ENCODE results near the gene CCL20. TPM values are rescaled to one million over a fixed set of nuclear protein-coding genes. Genes with fewer than 3 reads are reported as not detected.
"Not testable (repeated sequence)": the region's sequence is repeated elsewhere in the genome, so short reads cannot be mapped to it uniquely, and the experiment has no call there.

The CCL20 gene
- total RNA-seq, 2 donors from 2014 or later = not detected

DNA sequence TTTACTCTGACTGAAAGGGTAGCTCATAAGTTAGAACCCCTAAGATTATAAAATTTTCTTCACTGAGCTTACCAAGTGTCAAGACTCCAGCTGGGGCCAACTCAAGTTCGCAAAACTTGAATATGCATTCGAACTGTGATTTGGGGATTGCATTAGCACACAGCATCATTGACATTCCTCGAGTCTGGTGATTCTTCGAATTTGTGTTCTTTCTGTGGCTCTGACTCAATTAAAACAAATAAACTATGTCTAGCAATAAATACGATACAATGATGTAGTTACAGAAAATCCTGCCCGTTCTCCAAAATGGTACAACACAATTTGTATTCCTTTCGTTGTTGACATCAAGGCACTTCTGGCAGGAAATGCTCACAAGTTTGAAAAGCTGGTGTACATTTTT, 11.1 kb downstream of the CCL20 start:
- intact Hi-C loops (cut with DNase I) = no loop called here
- DNase-seq (no peak), ATAC-seq (no peak)

DNA sequence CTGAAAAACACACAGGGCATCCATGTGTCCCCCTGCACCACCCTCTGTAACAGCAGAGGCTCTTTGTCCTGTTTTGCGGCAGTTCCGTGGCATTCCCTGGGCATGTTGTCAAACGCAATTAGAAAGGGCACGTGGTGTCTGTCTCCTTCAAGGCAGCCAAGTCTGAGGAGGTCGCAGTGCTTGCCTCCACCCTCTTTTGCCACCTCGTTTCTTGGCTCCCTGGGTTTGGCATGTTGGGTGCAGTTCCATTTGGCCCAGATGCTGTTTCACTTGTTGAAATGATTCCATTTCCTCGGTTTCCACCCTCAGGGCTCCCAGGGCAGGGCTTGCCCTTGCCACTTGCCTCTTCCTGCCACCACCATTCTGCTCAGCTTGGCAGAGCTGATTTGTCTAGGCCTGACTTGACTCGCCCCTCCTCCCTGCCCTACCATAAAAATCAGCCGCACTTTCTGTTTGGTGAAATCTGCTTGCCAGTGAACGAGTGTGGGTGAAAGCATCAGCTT, 12.4 kb downstream of the CCL20 start:
- ATAC-seq (no peak), DNase-seq (no peak)
- intact Hi-C loops (cut with DNase I) = no loop called here

DNA sequence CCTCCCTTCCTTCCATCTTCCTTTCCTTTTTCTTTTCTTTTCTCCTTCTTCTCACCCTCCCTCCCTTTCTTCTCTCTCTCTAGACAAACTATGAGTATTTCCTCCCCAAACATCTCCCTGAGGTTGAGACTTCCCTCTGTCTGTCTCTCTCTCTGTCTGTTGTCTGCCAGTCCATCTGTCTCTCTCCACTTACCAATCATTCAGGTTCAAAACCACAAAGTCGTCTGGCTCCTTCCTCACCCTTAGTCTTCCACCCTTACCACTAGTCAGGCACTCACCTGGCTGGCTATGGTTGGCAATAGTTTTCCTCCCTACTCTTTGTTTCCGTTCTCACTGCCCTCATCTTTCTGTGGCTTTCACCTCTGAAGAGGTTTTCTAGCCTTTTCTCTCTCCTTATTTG, 12.9 kb downstream of the CCL20 start:
- intact Hi-C loops (cut with DNase I) = no loop called here
- ATAC-seq (no peak), DNase-seq (no peak)

DNA sequence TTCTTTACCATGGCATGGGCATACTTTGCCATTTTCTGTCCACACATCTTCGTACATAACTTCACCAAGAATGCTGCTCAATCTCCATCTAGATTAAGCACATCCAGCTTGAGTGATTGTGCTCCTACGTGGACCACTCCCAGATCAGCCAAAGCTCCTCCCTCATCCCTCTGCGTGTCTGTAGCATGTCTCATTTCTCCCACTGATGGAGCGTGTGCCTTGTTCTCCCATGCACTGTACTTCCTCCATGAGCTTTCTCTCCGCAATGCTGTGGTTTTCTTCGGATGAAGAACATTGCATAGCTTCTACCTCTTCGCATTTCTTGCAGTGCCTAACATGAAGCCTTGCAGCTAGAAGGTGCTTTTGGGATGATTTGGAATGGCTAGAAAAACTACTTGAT, 13.5 kb downstream of the CCL20 start:
- intact Hi-C loops (cut with DNase I) = no loop called here
- DNase-seq (no peak), ATAC-seq (no peak)

DNA sequence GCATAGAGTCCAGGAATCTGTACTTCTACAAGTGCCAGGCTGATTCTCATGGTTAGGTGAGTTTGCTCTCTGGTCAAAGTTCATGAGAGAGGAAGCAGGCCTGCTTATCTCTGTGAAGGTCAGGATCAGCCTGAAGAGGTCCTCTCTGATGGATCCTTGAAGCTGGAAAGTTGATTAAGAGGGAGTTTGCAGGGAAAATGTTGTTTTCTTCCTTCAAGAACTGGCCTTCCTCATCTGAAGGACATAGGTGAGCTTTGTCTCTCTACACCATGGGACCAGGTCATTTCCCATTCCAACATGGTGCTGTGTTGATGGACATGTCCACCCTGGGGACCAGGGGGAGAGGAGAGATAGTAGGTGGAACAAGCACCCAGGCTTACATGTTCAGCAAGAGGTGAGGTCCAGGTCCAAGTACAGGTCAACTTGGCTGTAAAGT, 14.9 kb downstream of the CCL20 start:
- intact Hi-C loops (cut with DNase I) = no loop called here
- no peak for DNase-seq
- no peak for ATAC-seq

DNA sequence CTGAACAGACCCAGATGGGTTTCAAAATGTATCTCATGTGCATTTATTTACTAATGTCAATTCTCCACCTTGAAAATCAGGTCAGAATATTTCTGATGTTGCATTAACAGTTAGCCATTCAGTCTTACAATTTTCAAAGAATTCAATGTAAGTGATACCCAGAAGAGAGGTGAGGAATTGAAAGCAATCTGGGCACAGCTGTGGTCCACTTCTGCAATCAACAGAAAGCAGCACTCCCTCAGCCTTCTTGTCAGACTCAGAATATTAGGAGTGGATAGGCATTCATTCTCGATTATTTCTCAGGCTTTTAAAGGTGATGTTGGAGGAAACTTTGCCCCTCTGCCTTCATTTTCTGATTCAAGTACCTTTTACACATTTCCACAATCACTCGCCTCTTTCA, 15.7 kb downstream of the CCL20 start:
- ATAC-seq = no peak
- DNase-seq = no peak
- intact Hi-C loops (cut with DNase I) = no loop called here

DNA sequence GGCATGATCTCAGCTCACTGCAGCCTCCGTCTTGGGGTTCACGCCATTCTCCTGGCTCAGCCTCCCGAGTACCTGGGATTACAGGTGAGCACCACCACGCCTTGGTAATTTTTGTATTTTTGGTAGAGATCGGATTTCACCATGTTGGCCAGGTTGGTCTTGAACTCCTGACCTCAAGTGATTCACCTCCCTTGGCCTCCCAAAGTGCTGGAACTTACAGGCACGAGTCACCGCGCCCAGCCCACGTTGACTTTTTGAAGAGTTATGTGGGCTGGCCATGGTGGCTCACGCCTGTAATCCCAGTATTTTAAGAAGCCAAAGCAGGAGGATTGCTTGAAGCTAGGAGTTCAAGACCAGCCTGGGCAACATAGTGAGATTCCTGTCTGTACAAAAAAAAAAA, 20.8 kb downstream of the CCL20 start:
- DNase-seq (no peak), ATAC-seq (no peak)
- intact Hi-C loops (cut with DNase I) = no loop called here

DNA sequence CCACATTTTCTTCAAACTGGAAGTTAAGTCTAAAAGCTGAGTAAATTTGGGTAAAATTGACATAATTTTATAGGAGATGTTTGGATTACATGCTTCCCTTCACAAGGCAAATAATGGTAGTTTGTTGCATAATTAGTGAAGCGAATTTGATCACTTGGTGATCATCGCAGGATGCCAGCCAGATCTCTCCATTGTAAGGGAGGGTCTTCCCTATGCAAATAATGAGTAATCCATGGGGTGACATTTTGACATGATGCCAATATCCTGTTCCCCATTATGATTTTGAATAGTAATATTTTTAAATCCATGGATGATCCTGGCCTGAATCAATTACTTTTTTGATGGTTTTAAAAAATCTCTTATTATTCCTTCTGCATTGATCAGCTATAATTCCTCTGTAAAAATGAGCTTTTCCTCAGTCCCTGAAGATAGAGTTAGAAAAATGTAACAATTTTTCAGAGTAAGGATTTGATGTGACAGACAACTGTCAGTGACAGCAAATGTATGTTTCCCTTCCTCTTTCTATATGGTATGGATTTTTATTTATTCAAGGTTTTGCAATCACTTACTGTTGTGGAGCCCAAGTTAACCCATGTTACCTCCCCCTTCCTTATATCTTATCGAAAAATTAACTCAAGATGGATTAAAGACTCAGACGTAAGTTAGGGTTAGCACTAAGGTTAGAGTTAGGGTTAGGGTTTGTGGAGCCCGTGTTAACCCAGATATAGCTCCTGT, 21.4 kb downstream of the CCL20 start:
- intact Hi-C loops (cut with DNase I) = no loop called here
- ATAC-seq = no peak
- no peak for DNase-seq

DNA sequence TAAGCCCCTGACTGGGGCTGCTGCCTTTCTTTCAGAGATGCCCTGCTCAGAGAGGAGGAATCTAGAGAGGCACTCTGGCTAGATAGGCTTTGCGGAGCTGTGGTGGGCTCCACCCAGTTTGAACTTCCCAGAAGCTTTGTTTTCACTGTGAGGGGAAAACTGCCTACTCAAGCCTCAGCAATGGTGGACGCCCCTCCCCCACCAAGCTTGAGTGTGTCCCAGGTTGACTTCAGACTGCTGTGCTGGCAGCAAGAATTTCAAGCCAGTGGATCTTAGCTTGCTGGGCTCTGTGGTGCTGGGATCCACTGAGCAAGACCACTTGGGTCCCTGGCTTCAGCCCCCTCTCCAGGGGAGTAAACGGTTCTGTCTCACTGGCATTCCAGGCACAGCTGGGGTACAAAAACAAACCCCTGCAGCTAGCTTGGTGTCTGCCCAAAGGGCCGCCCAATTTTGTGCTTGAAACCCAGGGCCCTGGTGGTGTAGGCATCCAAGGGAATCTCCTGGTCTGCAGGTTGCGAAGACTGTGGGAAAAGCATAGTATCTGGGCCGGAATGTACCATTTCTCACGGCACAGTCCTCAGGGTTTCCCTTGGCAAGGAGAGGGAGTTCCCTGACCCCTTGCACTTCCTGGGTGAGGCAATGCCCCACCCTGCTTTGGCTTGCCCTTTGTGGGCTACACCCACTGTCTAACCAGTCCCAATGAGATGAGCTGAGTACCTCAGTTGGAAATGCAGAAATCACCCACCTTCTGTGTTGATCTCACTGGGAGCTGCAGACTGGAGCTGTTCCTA, 25.9 kb downstream of the CCL20 start:
- DNase-seq; ATAC-seq; intact Hi-C loops (cut with DNase I): not testable (repeated sequence)

DNA sequence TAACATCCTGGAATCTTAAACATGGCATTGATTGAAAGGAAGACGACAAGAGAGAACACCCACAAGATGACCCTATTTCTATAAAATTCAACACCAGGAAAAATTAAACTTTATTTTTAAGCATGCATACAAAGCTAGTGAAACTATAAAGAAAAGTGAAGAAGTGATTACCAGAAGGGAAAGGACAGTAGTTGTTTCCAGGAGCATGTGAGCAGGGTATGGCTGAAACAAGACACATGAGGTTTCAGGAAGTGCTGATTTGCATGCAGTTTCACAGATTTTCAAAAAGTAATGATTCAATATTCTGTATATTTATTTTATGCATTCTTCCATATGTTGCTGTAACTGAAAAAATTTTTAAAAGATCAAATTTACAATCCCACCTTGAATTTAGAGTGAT, 33.2 kb downstream of the CCL20 start:
- intact Hi-C loops (cut with DNase I) = no loop called here
- DNase-seq = no peak
- no peak for ATAC-seq

DNA sequence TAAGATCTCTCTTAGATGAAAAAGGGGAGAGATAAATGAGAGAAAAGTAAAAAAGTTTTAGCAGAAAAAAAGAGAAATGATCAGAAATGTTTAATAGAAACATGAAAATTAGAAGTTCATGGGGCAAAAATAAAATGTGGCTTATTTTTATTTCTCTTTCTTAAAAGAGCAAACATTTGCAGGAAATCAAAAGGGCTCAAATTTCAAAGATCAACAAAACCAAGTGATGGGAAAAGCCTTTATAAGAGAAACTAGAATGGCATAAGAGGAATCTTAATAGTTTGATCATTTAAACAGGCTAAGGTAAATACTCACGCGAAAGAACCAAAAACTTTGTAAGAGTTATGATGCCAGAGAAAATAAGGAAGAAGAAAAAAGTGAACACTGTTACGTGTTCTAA, 34.5 kb downstream of the CCL20 start:
- intact Hi-C loops (cut with DNase I) = no loop called here
- ATAC-seq = no peak
- DNase-seq = no peak

DNA sequence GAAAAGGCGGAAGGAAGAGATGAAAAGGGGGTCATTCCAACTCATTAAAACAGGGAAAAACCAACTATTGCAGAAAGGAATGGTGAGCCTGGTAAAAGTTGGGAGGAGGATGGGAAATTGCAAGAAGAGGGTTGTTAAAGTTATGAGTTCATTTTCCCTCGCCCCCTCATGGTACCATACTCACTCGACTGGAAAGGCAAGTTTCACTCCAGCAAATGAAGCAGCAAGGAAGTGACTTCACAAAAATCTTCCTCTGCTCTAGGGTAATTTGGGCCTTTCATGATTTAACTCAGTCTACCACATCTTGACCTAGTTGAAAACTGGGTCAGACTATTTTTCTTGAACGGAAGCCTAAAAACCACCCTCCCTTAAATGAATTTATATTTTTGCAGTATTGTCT, 34.9 kb downstream of the CCL20 start:
- intact Hi-C loops (cut with DNase I) = no loop called here
- no peak for DNase-seq
- peak in 1 of 2 donors; percentile 19 for ATAC-seq

DNA sequence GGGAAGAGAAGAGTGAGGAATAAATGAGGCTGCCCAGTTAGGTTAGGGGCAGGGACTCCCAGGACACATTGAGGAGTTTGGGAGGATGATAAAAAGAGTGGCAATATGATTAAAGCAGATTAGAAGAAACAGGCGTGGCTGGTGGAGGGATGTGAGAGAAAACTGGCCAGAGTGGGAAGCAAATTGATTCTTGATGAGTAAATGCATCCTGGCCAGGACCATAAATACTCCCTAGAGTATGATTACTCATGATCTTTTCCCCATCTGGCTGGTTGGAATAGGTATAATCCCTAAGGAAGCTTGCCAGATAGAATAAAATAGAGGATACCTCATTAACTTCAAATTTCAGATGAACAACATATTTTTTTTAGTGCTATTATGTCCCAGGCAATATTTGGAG, 36.3 kb downstream of the CCL20 start:
- ATAC-seq = peak in 1 of 2 donors; percentile 79
- DNase-seq = no peak
- intact Hi-C loops (cut with DNase I) = no loop called here

DNA sequence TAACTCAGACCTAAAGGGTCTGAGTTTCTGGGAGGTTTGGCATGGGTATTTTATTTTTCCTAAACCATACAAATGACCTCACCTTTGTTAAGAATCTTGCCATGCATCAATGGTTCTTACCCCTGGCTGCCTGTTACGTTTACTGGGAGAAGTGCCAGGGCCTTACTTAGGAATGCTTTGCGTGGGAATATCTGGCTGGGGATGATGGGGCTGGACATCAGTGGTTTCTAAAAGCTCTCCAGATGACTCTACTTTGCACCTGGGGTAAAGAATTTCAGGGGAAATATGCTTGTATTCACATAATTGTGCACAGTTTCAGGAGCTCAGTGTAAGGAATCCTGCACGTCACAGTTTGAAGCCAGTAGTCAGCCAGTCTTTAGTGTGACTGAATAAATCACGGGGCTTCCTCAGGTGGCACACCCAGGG, 39.6 kb downstream of the CCL20 start:
- DNase-seq (no peak), ATAC-seq (peak in 1 of 2 donors; percentile 84)
- intact Hi-C loops (cut with DNase I) = no loop called here

DNA sequence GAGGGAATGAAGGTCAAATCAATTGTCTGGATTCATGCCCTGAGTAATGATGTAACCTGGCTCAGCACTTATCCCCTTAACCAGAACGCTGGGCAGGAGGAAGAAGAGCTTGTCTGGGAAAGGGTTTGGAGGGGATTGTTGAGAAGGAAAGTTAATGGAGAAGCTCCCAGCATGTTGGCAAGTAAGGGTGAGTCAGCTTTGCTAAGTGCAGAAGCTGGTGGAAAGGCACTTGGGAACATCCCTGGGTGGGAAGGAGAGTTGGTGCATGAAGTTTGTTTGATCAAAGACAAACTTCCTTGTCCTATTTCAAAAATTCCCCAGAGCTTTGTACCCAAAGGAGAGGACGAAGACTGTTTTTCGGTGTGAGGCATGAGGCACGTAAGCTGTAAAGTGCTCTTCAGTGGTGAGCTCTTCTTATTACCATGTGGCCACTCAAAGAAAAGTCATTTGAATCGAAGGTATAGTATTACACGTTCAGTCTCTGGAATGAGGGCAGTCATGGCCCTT, 40.2 kb downstream of the CCL20 start:
- intact Hi-C loops (cut with DNase I) = no loop called here
- DNase-seq = no peak
- ATAC-seq = peak in 1 of 2 donors; percentile 42

DNA sequence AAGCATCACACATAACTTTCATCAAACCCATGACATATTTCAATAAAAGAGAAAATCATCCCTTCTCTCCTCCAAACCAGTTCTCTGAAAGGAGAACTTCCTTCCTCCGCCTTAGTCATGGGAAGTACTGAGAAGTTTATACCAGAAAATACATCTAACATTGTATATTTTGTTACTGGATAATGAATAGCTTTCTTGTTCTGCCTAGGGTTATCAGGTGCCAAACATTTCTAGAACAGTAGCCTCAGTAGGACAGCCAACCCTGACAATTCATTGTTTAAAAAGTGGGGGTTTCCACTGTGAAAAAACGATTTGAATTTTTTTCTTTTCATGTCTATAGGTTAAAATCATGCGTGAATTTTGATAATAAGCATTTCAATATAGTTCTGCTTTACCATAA, 41.8 kb downstream of the CCL20 start:
- DNase-seq (no peak), ATAC-seq (no peak)
- intact Hi-C loops (cut with DNase I) = no loop called here

DNA sequence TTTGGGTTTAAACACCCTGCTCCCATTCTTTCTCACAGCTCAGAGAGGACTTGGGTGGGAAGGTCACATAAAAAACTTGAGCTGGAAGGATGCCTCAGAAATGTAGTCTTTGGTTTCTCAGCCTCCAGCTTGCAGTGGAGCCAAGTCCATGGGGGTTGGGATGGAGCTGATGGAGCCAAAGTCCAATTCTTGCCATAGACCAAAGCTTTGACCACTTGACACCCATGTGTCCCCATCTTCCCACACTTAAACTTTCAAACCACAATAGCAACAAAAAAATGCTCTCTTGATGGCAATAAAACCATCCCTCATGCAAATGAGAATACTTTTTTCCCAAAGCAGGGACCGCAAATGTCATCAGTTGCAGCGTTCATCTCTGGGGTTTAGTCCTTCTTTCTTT, 43.1 kb downstream of the CCL20 start:
- ATAC-seq (no peak), DNase-seq (no peak)
- intact Hi-C loops (cut with DNase I) = no loop called here

DNA sequence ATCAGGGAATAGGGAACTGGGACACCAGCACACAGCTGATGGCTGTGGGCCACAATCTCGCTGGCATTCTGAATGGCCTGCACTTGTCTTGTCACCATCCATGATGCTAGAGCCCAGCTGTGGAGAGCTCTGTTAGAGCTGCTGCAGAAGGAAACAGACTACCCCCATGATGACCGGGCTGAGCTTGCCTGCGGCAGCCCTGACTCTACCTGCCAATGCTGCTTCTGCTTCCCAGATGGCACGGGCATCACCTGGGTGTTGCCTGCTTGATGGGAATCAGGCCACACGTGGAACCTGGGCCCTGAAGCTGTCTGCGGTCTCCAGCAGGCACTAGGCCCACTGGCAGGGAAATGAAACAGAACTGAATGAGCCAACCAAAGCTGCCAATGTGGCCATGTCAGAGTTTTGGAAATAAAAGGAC, 46.6 kb downstream of the CCL20 start:
- DNase-seq (peak; percentile 39), ATAC-seq (peak in 1 of 2 donors; percentile 5)
- intact Hi-C loops (cut with DNase I) = no loop called here

DNA sequence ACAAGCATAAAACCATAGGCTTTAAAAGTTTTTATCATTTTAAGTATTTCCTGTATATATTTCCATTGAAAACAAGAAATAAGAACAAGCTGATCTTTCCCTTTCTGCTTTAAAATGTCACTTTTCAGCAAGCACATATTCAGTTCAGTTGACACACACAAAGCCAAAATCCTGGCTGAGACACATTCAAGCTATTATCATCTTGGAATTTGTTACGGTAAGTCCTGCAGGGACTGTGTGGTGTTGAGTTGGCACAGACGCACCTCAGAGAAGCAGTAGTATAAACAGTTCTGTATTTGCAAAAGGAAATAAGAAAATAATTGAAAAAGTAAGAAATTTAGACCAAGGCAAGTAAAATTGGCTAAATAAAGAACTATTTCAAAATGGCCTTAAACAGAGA, 47.4 kb downstream of the CCL20 start:
- intact Hi-C loops (cut with DNase I) = no loop called here
- ATAC-seq (no peak), DNase-seq (no peak)

DNA sequence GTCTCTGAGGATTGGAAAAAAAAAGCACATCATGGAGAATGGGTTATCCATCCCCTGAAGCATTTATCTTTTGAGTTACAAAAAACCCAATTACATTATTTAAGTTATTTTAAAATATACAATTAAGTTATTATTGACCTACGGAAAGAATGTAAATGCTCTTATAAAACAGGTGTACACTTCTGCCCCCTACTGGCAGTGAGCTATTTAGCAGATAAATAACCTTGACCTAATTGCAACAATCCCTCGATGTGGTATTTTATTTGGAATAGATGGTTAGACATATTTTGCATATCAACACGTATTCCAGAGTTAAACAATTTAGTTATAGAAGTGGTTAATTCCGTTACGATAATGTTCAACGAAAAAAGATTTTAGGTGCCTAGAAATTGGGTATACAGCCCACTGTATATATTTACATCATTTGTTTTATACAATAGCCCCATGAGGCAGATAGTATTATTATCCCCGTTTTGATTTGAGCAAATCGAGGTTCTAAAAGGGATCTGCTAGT, 48.6 kb downstream of the CCL20 start:
- DNase-seq (no peak), ATAC-seq (no peak)
- intact Hi-C loops (cut with DNase I) = no loop called here

Measured in left cardiac atrium (tissue), 4 donors.